ENCODE data around the gene GRM5.
"Not testable (repeated sequence)": the region's sequence is repeated elsewhere in the genome, so short reads cannot be mapped to it uniquely, and the experiment has no call there.

The GRM5 gene

DNA sequence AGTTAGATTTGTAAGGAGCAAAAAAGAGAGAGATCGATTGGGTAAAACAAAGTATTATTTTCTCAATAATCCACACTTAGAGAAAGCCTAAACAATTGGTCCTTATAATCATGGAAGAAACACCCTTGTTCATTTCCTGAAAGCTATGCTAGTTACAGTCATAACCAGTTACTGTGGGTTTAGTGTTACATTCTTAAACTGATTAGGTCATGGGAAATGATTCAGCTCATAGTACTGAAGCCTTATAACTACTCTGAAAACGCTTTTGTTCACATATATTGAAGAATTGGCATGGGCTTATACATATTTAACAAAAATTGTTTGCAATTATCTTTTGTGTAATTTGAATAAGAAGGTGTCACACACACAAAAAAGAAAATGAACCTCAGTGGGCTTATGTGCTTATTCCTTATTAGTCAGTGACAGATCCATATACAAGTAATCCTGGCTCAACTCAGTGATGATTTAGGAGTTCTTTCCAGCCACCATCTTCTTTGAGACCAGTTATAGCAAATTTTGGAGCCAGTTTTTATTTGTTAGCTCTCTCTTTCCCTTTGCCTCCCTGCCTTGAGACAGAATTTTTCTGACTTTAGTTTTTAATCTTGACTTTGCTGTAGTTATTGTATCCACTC is 529.8 kb downstream of the GRM5 start:
- FAIRE-seq, result no peak

- no peak for FAIRE-seq
Measured at GRCh38 chr11:88535266-88535665, 530.5 kb downstream of the GRM5 start.

DNA sequence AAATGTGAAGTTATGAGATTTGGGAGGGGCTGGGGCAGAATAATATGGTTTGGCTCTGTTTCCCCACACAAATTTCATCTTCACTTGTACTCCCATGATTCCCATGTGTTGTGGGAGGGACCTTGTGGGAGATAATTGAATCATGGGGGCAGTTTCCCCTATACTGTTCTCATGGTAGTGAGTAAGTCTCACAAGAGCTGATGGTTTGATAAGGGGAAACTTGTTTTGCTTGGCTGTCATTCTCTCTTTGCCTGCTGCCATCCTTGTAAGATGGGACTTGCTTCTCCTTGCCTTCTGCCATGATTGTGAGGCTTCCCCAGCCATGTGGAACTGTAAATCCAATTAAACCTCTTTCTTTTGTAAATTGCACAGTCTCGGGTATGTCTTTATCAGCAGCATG is 531.1 kb downstream of the GRM5 start:
- not testable (repeated sequence) for FAIRE-seq

DNA sequence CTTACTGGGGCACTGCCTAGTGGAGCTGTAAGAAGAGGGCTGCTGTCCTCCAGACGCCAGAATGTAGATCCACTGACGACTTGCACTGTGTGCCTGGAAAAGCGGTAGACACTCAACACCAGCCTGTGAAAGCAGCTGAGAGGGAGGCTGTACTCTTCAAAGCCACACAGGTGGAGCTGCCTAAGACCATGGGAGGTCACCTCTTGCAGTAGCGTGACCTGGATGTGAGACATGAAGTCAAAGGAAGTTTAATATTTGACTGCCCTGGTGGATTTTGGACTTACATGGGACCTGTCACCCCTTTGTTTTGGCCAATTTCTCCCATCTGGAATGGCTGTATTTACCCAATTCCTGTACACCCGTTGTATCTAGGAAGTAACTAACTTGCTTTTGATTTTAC is 531.6 kb downstream of the GRM5 start:
- no peak for FAIRE-seq

GRCh38 chr11:88533001-88533400 is 532.8 kb downstream of the GRM5 start:
- no peak for FAIRE-seq

- no peak for FAIRE-seq
Measured at GRCh38 chr11:88531831-88532230, 534.0 kb downstream of the GRM5 start.

- FAIRE-seq, result no peak
Measured at GRCh38 chr11:88529426-88529825, 536.4 kb downstream of the GRM5 start.

- no peak for FAIRE-seq
Measured at GRCh38 chr11:88523386-88524071, 542.3 kb downstream of the GRM5 start.

DNA sequence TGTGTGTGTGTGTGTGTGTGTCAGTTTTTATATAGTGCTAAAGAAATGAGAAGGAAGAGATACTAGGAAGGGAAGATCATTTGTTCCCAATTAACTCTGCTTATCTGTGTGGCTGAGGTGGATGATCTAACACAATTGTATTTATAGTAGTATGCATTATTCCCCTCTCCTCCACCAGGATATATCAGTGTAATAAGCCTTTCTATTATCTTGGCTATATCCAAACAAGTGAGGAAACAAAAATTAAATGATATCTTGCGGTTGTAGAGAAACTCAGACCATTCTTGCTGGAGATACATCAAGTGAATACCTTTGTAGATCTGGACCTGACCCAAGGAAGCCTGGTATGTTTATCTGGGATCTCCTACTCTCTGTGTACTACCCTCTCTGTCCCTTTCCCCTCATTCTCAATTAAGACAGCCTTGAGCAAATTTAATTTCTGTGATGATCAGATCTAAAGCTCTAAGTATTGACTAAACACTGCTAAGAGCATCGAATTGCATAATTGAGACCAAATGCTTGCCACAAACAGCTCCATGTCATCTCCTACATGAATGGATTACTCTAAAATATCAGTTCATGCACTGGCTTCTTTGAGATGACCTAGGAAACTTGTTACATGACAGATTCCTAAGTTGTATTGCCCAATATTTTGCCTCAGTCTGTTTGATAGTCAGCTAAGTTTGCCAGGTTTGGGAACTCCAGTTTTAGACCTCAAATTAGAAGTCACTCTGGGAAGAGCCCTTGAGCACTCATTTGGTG is 543.0 kb downstream of the GRM5 start:
- FAIRE-seq, result no peak

- no peak for FAIRE-seq
Measured at GRCh38 chr11:88521799-88522201, 544.0 kb downstream of the GRM5 start.

GRCh38 chr11:88521399-88521798 is 544.4 kb downstream of the GRM5 start:
- FAIRE-seq, result no peak

DNA sequence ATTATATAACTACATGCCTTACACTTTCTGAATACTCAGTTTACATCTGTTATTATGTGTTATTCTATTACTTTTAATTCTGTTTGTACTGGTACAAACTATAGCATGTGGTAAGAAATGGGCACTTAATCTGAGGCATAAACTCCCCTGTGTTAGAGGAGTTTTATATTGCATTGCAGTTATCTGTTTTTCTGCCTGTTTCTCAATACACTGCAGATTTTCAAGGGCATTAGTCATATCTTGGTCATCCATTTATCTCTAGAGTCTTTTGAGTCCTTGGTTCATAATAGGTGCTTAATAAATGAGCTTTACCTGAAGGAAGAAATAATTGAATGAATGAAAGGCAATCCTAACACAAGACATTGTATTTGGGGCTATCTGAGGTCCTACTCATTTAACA is 545.4 kb downstream of the GRM5 start:
- FAIRE-seq, result no peak

DNA sequence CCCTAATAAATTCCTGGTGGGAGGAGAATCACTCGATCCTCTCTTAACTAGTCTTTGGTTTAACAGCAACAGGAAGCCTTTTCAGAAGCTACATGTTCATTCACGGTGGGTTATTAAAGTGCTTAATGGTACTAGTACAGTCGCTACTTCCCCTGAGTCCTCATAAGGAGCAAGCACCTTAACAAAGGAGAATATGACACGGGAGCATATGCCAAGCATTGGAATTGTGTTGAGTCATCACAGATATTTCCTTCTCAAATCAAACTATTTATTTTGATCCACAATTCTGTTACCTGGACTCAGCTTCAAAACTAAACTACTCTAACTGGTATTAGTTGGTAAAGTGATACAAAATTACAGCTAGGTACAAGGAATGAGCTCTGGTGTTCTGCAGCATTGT is 550.8 kb downstream of the GRM5 start:
- no peak for FAIRE-seq

GRCh38 chr11:88511006-88511405 is 554.8 kb downstream of the GRM5 start:
- no peak for FAIRE-seq

DNA sequence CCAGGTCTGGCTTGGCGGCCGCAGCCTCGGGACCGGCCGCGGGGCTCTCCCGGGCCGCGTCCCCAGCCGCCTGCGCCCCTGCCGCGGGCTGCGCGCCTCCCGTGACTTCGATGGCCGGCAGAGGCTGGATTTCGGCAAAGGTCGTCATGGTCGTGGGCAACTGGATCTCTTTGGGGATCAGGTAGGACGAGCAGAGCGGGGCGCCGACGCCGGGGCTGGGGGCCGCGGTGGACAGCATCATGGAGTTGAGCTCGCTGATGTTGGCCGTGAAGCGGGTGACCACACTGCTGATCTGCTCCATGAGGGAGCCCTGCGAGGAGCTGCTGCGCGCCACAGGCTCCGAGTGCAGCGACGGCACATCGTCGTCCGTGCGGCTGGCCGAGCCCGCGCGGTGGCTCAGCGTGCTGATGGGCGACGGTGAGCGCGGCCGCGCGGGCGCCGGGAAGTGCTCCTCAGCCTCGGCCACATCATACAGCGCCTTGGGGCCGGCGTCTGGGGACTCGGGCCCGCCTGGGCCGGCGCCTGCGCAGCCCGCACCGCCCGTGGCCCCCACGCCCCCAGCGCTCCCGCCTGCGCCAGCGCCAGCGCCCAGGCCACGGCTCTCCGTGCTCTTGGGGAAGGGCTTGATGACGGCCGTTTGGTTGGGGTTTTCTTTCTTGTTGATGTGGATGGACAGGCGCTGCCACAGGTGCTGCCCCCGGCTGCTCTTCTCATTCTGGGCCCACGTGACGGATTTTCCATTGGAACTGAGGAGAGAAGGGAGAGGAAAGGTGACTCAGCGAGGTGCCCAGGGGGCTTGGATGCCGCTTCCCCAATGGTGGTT is 556.8 kb downstream of the GRM5 start:
- FAIRE-seq, result no peak

GRCh38 chr11:88508418-88508758 is 557.4 kb downstream of the GRM5 start:
- FAIRE-seq, result no peak

GRCh38 chr11:88507771-88508417 is 557.9 kb downstream of the GRM5 start:
- no peak for FAIRE-seq

GRCh38 chr11:88501541-88501940 is 564.2 kb downstream of the GRM5 start:
- FAIRE-seq, result no peak

DNA sequence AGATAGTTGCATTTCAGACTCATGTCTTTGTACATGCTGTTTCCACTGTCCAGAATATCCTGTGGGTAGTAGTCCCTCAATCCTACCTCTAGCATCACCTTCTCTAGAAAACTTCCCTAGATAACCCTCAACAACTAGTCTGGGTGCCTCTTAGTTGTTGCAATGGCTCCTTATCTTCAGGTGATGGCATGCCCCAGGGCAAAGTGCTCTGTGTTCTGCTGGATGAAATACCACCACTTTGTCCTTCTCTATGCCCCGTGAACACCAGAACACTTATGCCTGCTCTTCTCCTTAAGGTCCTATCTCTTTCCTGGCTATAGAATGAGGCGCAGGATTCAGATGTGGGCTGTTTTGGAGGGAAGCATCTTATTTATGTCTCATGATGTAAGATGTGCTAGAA is 569.9 kb downstream of the GRM5 start:
- FAIRE-seq, result no peak

GRCh38 chr11:88494848-88495247 is 570.9 kb downstream of the GRM5 start:
- FAIRE-seq, result no peak

DNA sequence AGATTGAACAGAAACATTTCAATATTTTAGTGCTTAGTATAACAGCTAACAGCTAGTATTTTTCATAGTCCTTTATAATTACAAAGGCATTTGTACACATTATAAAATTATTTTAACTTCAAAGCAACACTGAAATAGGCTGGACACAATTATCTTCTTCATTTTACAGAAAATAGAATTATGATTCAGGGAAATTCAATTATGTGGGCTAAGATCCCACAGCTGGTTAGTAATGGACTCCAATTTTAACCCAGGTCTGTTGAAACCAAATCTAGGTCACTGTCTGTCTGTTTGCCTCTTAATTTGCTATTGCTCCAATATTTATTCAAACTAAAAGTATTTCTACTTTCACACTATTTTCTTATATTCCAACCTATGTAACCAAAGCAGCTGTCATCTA is 574.1 kb downstream of the GRM5 start:
- FAIRE-seq, result no peak

- no peak for FAIRE-seq
Measured at GRCh38 chr11:88489030-88489429, 576.8 kb downstream of the GRM5 start.

GRCh38 chr11:88487646-88488045 is 578.1 kb downstream of the GRM5 start:
- FAIRE-seq, result no peak
